ENCODE measurements around the gene SOD3.

DNA sequence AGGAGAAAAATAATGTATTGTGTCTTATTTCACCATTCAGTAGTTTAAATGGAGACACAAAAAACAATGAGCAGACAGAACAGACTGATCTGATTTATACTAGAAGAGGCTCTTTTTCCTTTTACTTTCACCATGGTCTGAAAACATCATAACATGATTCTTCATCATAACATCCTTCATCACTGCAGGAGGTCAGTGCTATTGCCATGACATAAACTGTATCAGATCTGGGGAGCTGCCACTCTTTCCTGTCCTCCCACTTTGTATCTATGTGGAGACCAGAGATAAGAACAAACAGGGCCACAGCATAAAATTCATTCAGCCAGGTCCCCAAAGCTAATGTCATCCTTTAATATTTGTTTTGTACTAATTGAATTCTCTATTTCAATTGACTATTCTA lies 25.2 kb downstream of the SOD3 start:
- TF ChIP-seq, protein P1, sequence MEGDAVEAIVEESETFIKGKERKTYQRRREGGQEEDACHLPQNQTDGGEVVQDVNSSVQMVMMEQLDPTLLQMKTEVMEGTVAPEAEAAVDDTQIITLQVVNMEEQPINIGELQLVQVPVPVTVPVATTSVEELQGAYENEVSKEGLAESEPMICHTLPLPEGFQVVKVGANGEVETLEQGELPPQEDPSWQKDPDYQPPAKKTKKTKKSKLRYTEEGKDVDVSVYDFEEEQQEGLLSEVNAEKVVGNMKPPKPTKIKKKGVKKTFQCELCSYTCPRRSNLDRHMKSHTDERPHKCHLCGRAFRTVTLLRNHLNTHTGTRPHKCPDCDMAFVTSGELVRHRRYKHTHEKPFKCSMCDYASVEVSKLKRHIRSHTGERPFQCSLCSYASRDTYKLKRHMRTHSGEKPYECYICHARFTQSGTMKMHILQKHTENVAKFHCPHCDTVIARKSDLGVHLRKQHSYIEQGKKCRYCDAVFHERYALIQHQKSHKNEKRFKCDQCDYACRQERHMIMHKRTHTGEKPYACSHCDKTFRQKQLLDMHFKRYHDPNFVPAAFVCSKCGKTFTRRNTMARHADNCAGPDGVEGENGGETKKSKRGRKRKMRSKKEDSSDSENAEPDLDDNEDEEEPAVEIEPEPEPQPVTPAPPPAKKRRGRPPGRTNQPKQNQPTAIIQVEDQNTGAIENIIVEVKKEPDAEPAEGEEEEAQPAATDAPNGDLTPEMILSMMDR (IDR thresholded peaks at IDR 0.05 in 2 of 3, conservative IDR thresholded peaks at IDR 0.05 in 1 of 3; ENCODE audit: insufficient read depth in 2 of 3, low read depth in 1 of 3, low read length in 3 of 3): no peak
- TF ChIP-seq CAMTA2 (CRISPR knock-in tag; conservative IDR thresholded peaks at IDR 0.05) (no peak), FOXK1 (CRISPR knock-in tag; IDR thresholded peaks at IDR 0.05; ENCODE audit: borderline replicate concordance) (no peak), POLR2A (conservative IDR thresholded peaks at IDR 0.05) (no peak), EP300 (IDR thresholded peaks at IDR 0.05; ENCODE audit: low read length) (no peak), FOXJ3 (CRISPR knock-in tag; IDR thresholded peaks at IDR 0.05) (no peak), HDAC2 (IDR thresholded peaks at IDR 0.05) (no peak), NR2C1 (IDR thresholded peaks at IDR 0.05) (no peak), NR2C1 (tag; IDR thresholded peaks at IDR 0.05) (no peak)
- TF ChIP-seq, protein P2, sequence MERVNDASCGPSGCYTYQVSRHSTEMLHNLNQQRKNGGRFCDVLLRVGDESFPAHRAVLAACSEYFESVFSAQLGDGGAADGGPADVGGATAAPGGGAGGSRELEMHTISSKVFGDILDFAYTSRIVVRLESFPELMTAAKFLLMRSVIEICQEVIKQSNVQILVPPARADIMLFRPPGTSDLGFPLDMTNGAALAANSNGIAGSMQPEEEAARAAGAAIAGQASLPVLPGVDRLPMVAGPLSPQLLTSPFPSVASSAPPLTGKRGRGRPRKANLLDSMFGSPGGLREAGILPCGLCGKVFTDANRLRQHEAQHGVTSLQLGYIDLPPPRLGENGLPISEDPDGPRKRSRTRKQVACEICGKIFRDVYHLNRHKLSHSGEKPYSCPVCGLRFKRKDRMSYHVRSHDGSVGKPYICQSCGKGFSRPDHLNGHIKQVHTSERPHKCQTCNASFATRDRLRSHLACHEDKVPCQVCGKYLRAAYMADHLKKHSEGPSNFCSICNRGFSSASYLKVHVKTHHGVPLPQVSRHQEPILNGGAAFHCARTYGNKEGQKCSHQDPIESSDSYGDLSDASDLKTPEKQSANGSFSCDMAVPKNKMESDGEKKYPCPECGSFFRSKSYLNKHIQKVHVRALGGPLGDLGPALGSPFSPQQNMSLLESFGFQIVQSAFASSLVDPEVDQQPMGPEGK (CRISPR knock-in tag; IDR thresholded peaks at IDR 0.05; ENCODE audit: borderline replicate concordance): no peak
- TF ChIP-seq, protein P3, sequence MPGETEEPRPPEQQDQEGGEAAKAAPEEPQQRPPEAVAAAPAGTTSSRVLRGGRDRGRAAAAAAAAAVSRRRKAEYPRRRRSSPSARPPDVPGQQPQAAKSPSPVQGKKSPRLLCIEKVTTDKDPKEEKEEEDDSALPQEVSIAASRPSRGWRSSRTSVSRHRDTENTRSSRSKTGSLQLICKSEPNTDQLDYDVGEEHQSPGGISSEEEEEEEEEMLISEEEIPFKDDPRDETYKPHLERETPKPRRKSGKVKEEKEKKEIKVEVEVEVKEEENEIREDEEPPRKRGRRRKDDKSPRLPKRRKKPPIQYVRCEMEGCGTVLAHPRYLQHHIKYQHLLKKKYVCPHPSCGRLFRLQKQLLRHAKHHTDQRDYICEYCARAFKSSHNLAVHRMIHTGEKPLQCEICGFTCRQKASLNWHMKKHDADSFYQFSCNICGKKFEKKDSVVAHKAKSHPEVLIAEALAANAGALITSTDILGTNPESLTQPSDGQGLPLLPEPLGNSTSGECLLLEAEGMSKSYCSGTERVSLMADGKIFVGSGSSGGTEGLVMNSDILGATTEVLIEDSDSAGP (CRISPR knock-in tag; IDR thresholded peaks at IDR 0.05): no peak
- TF ChIP-seq, protein P4, sequence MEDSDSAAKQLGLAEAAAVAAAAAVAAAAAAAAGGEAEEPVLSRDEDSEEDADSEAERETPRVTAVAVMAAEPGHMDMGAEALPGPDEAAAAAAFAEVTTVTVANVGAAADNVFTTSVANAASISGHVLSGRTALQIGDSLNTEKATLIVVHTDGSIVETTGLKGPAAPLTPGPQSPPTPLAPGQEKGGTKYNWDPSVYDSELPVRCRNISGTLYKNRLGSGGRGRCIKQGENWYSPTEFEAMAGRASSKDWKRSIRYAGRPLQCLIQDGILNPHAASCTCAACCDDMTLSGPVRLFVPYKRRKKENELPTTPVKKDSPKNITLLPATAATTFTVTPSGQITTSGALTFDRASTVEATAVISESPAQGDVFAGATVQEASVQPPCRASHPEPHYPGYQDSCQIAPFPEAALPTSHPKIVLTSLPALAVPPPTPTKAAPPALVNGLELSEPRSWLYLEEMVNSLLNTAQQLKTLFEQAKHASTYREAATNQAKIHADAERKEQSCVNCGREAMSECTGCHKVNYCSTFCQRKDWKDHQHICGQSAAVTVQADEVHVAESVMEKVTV (CRISPR knock-in tag; IDR thresholded peaks at IDR 0.05): no peak
- TF ChIP-seq, protein P5, sequence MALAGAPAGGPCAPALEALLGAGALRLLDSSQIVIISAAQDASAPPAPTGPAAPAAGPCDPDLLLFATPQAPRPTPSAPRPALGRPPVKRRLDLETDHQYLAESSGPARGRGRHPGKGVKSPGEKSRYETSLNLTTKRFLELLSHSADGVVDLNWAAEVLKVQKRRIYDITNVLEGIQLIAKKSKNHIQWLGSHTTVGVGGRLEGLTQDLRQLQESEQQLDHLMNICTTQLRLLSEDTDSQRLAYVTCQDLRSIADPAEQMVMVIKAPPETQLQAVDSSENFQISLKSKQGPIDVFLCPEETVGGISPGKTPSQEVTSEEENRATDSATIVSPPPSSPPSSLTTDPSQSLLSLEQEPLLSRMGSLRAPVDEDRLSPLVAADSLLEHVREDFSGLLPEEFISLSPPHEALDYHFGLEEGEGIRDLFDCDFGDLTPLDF (CRISPR knock-in tag; IDR thresholded peaks at IDR 0.05): no peak

Data from K562 (cell line).